GM19438 (cell line): ENCODE data around the gene ABHD13.

Experiments used
- ATAC-seq: cut with Tn5 transposase; IDR thresholded peaks from one replicate; pipeline ENCODE4 v1.9.1; 2021; ENCODE audit warnings: low read depth; ENCODE audit not compliant: unreplicated experiment

ABHD13 gene

DNA sequence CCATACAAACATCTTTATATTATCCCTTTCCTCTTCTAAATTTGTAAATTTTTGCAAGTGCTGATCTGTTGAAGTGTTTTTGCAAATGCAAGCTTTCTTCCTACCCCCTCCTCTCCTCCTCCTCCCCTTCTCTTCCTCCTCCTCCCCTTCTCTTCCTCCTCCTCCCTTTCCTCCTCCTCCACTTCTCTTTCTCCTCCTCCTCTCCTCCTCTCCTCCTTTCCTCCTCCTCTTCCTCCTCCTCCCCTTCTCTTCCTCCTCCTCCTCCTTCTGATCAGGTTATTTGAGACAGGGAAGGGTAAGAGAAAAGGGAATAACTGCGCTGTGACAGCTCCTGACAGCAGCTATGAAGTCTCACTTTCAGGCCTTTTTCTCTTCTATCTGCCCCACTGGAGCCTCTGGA, 60.3 kb downstream of the ABHD13 start:
- no peak for ATAC-seq

DNA sequence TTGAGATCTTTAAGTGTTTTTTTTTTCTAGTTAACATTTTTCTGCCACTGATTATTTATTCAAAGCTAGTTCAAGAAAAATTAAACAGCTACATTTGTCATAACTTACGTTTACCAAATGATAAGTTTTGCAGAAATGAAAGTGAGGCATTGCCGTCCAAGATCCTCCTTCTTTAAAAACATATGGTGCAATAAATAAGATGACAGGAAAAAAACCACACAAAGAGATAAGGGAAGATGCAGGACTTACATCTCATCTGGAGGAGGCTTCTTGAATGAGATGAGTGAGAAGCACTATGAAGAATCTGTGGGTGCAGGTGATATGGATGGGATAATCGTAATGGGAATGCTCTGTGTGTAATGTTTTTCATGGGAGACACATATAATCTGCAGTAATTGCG, 63.7 kb downstream of the ABHD13 start:
- ATAC-seq: no peak

DNA sequence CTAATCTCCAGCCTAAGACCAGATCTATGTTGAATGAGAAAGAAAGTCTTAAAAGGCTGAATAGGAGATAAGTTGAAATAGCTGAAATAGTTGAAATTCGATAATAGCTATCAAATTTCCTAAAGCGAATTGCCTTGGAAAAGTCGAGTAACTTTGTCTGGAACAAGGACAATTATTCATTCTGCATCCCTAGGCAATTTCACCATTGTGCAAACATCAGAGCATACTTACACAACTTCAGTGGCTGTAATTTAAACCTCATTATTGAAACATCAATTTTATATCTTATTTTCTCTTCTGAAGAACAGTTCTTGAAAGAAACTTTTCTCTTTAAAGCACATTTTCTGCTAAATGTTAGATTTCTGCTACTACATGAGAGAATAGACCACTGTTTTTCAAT, 64.9 kb downstream of the ABHD13 start:
- no peak for ATAC-seq
